Measurements from ENCODE around the gene AURKAIP1.

DNA sequence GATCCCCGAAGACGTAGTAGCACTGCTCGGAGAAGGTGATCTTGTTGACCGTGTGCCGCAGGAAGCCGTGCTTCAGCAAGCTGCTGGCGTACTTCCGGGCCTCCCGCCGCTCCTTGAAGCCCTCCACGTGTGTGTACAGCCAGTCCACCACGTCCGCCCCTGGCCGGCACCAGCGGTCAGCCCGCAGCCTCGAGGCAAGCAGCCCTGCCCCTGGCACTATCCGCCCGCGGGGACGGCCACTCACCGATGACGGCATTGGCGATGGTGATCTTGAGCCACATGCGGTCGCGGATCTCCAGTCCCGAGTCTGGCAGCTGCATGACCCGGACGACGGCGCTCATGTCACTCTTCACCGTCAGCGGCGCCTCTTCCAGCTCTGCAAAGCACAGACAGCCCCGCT is 36.7 kb downstream of the AURKAIP1 start:
- TF ChIP-seq CTCF (IDR thresholded peaks at IDR 0.05) (no peak), POLR2A (IDR thresholded peaks at IDR 0.05) (no peak)
